NAMALWA (cell line): ENCODE data around the gene SLPI.

Source experiments
- DNase-seq: peaks from one replicate; pipeline ENCODE4 v3.0.0-alpha.2; 2015; ENCODE audit warnings: low spot score

SLPI gene

GRCh38 chr20:45269754-45270270, 15.4 kb upstream of the SLPI start:
- DNase-seq, result no peak

- DNase-seq, result no peak
These were observed 14.7 kb upstream of the SLPI start for GRCh38 chr20:45269056-45269455.

DNA sequence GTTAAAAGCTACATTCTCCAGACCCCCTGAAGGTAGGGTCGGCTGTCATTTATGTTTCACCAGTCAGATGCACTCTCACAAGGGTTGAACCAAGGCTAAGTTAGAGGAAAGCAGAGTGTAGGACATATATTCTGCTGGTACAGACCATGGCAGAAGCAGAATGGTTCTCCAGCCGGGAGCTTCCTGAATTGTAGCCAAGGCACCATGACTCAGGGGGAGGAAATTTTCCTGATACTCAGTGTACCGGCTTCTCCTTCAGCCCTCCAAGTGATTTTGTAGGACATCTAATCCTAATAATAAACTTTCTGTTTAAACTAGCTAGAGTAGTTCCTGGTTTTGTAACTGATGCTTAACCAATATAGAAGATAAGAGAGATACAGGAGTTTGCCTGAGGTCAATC, 14.2 kb upstream of the SLPI start:
- no peak for DNase-seq

DNA sequence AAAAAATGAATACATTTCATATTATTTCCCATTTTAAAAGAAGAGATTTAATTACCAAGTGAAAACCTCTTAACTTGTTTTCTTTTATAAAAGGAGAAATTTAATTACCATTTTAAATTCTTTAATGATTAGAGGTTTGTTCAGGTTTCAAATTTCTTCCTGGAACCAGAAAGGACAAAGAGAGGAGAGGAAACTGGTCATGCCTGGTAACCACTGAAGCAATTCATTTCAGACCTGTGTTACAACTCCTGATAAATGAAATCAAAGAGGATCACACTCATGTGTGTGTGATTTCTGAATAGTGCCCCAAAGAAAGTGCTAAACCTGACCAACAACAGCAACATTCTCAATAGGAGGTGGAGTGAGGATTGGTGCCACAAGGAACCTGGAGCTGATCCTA, 12.6 kb upstream of the SLPI start:
- no peak for DNase-seq

DNA sequence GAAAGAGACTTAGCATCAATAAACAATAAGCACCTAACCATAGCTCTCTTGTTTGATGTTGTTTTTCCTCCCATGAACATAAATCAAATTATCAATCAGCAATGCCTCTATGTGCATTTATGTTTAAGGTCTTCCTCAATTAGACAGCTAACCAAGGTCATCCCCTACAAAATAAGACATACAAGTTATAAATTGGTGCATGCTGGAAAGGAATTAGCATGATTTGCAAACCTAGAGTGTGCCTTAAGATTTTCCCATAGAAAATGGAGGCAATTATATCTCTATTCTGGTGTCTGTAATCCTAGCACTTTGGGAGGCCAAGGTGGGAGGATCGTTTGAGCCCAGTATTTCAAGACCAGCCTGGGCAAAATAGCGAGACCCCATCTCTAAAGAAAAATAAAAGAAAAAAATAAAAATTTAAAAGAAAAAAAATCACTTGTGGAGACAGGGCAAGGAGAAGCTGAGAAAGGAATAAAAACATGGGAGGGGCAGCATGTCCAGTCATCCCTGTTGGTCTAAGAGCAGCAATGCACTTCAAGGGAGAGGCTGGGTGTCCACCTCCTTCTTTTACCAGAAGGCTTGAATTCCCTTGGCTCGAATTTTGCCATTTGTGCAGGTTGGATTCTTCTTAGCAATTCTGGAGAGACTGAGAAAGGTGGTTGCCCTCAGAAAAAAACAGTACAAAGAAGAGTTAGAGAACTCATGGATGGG, 9.3 kb upstream of the SLPI start:
- DNase-seq, result no peak

- DNase-seq, result no peak
These were observed 4.3 kb upstream of the SLPI start for GRCh38 chr20:45258664-45259063.

DNA sequence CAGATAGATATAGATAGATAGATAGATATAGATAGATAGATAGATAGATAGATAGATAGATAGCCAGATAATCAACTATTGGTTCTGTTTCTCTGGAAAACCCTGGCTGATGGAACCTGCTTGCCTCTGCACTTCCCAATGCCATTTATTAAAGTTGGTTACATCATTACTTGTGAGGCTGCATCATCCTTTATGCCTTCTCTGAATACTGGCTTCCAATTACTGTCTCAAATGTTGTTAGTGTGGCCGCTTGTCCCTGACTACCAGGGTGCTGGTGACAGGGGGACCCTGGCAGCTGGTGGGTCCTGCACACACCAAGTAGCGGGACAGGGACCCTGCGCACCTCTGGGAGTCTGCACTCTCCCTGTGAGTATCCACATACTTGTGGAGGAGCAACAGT, 3.9 kb upstream of the SLPI start:
- no peak for DNase-seq

- DNase-seq, result no peak
These were observed 3.3 kb upstream of the SLPI start for GRCh38 chr20:45257711-45258110.

GRCh38 chr20:45257161-45257560, 2.8 kb upstream of the SLPI start:
- DNase-seq, result no peak

DNA sequence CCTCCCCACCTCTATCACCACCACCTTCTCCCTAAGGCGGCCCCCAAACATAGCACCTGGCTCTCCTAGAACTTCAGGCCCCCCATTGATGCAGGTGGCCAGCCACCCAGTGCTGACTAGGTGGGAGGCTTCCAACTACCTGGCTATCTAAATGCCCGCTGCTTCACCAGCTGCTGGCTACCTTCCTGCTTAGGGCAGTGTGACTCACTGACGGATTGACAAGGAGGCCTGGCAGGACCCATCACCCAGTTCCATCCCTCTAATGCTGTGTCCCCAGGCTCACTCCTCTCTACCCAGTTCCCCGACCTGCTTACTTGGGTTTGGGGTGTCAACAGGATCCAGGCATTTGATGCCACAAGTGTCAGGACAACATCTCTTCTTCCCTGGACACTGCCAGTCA, 1.1 kb downstream of the SLPI start:
- no peak for DNase-seq

DNA sequence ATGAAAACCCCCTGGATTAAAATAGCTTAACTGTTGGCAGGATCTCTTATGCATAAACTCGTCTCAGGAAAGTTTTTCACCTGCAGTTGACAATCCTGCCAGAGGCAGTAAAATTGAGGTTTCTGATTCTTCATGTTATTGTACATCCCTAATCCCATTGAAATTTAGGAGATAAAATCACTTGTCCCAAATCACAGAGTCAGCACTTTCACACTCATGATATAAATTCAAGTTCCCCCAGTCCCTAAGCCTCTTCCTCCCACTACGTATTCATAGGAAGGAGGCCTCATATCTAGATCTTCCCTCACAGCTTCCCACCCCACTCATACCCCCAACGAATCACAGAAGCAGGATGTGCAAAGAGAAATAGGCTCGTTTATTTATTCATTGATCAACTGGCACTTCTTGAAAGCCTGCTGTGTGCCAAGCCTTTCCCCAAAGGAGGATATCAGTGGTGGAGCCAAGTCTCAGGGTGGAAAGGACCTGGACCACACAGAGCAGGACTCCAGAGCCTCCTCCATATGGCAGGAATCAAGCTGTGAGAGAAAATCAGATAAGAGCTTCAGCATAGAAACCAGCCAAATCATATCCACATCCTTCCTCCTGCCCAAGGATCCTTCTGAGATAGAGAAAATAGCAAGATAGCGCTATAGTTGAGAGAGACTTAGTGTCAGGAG, 2.3 kb downstream of the SLPI start:
- DNase-seq, result no peak

DNA sequence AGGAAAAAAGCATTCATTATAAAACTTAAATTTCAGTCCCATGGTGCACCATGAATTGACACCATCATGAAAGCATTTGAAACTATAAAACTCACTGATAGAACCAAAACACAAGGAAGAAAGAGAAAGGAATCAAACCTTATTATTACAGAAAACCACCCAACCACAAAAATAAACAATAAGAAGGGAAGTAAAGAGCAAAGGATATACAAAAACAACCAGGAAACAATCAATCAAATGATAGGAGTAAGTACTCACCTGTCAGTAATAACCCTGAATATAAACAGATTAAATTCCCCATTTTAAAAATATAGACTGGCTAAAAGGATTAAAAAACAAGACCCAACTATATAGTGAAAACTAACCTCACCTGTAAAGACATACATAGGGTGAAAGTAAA, 5.8 kb downstream of the SLPI start:
- DNase-seq, result no peak

DNA sequence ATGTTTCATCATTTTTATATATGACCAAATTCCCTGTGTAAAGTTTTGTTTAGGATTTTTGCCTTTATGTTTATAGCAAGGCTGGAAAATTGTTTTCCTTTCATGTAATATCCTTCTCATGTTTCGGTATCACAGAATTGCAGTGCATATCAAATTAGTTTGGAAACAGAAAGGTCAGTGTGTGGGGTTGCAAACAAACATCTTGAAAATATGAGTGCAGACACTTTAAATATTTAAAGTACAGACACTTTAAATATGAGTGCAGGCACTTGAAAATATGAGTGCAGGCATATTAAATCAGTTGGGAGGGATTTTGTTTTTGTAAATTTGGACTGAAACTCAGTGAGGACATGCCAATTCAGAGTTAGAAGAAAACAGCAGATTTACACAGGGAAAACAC, 6.5 kb downstream of the SLPI start:
- DNase-seq, result no peak

DNA sequence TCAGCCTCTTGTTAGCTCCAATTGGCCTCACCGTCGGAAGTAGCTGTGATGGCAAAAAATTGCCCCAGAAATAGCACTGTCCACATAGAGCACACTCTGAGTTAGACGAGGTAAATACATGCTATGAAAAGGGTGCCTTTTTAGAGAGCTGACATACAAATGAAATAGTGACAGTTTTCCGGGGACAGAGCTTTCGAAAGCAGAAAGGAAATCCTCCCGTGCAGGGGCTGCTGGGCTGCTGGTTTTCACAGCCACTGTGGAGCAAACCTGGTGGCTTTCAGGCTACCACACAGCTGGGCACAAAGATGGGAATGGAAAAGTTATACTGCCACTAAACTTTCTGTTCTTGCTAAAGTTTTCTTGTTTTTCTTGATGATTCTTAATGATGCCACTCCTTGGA, 8.3 kb downstream of the SLPI start:
- DNase-seq, result no peak

GRCh38 chr20:45238139-45238538, 16.2 kb downstream of the SLPI start:
- DNase-seq, result no peak

DNA sequence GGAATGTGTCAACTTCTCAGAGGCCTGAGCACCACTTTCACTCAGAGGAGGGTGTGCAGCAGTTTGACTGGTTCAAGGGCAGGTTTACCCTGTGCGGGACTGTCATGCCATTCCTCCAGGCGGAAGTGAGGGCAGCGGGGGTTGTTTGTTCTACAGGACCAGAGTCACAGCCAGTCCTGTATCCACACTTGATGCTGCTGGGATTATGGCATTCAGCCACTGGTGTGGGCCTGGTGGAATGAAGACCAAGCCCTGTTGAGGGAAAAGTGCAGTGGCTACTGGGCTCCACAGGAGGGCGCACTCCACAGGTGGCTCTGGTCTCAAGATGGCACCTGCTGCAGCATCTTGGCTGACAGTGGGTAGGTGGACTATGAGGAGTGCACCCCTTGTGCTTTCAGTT, 18.4 kb downstream of the SLPI start:
- peak; percentile 22 for DNase-seq

DNA sequence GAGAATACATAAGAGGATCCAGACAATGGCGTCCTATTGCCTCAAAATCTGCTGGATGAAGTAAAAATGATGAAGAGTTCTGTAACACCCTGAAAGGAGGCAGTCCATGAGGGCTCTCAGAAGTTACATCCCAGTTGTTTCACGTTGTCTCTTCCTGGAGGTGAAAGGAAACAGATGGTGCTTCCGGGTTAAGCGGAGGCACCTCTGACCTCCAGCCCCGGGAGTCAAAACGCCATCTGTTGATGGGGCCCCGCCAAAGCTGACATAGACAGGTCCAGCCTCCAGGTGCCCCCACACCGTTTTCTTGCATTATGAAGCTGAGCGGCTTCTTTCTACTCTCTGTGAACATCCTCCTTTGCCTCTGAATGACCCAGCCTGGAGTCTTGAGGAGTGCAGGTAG, 23.7 kb downstream of the SLPI start:
- no peak for DNase-seq

- DNase-seq, result peak; percentile 76
These were observed 24.9 kb downstream of the SLPI start for GRCh38 chr20:45229264-45230056.

DNA sequence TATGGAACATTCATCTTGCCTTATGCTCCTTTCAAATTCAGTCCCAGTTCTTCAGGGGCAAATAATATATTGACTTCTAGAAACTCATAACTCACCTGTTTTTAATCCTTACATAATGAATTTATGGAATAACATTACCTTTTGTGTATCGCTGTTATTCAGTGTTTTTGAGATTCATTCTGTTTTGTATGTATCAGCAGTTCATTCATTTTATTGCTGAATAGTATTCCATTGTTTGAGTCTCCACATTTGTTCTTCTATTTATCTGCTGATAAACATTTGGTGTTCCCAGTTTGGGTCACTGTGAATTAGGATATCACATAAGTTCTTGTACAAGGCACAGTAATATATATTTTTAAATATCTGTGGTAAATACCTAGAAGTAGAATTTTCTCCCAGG, 28.1 kb downstream of the SLPI start:
- DNase-seq, result no peak

- DNase-seq, result no peak
These were observed 31.2 kb downstream of the SLPI start for GRCh38 chr20:45223136-45223535.

GRCh38 chr20:45221076-45221475, 33.3 kb downstream of the SLPI start, which contains the start of gene SEMG2:
Gene SEMG2, plus strand, starts transcription at chr20:45221373. Its CDS starts 17 bp downstream, at chr20:45221390.
- DNase-seq, result no peak

- DNase-seq, result no peak
These were observed 35.7 kb downstream of the SLPI start for GRCh38 chr20:45218636-45219035.

- DNase-seq, result no peak
These were observed 36.2 kb downstream of the SLPI start for GRCh38 chr20:45218124-45218523.
